COLO668 (cell line): ENCODE data around the gene GCDH.
"Not testable (repeated sequence)": the region's sequence is repeated elsewhere in the genome, so short reads cannot be mapped to it uniquely, and the experiment has no call there.

Experiments
- DNase-seq: peaks from one replicate; lab custom pipeline; 2025; ENCODE audit not compliant: unreplicated experiment; lab: John Stamatoyannopoulos, UW

Gene GCDH

GRCh38 chr19:12890787-12891552 is at the start of gene GCDH:
Gene GCDH, plus strand, starts transcription at chr19:12891160. Its CDS starts 145 bp downstream, at chr19:12891305.
- peak; percentile 97 for DNase-seq

GRCh38 chr19:12842511-12842910 is 48.4 kb upstream of the GCDH start:
- DNase-seq: no peak

GRCh38 chr19:12843328-12843727 is 47.6 kb upstream of the GCDH start:
- no peak for DNase-seq

- DNase-seq: no peak
These were observed 46.8 kb upstream of the GCDH start for GRCh38 chr19:12843999-12844732.

GRCh38 chr19:12846613-12847012 is 44.3 kb upstream of the GCDH start:
- DNase-seq: not testable (repeated sequence)

- peak; percentile 83 for DNase-seq
These were observed 43.5 kb upstream of the GCDH start for GRCh38 chr19:12847159-12848139.

- DNase-seq: no peak
These were observed 34.3 kb upstream of the GCDH start for GRCh38 chr19:12856653-12857052.

- no peak for DNase-seq
These were observed 32.7 kb upstream of the GCDH start for GRCh38 chr19:12858041-12858928.

GRCh38 chr19:12859546-12859945 is 31.4 kb upstream of the GCDH start:
- no peak for DNase-seq

- DNase-seq: no peak
These were observed 26.8 kb upstream of the GCDH start for GRCh38 chr19:12864143-12864542.

- peak; percentile 41 for DNase-seq
These were observed 25.9 kb upstream of the GCDH start for GRCh38 chr19:12864721-12865715.

- DNase-seq: no peak
These were observed 25.1 kb upstream of the GCDH start for GRCh38 chr19:12865746-12866415.

GRCh38 chr19:12866416-12867119 is 24.4 kb upstream of the GCDH start:
- peak; percentile 18 for DNase-seq

- peak; percentile 82 for DNase-seq
These were observed 23.6 kb upstream of the GCDH start for GRCh38 chr19:12867120-12868099.

- peak; percentile 10 for DNase-seq
These were observed 22.3 kb upstream of the GCDH start for GRCh38 chr19:12868540-12869112.

- DNase-seq: no peak
These were observed 19.3 kb upstream of the GCDH start for GRCh38 chr19:12871681-12872080.
